Mesendoderm (in vitro differentiated cells): ENCODE measurements around the gene SPESP1.

ENCODE experiments used
- DNase-seq: peaks from one replicate; pipeline ENCODE4 v3.0.0; 2013
- H2AK5ac ChIP-seq: 2 replicates; pipeline ENCODE4 v1.6.1; 2013; ENCODE audit warnings: low read length, inconsistent platforms
- H2BK120ac ChIP-seq: 2 replicates; pipeline ENCODE4 v1.6.1; 2013; ENCODE audit warnings: low read depth, mild to moderate bottlenecking, low read length, moderate library complexity, mixed read lengths
- H2BK15ac ChIP-seq: replicated peaks from 2 replicates; pipeline ENCODE4 v1.6.1; 2013; ENCODE audit warnings: low read depth, mild to moderate bottlenecking, moderate library complexity
- H2BK5ac ChIP-seq: 2 replicates; pipeline ENCODE4 v1.6.1; 2013; ENCODE audit warnings: low read length, inconsistent platforms
- H3K18ac ChIP-seq: 2 replicates; pipeline ENCODE4 v1.6.1; 2013; ENCODE audit warnings: mild to moderate bottlenecking, low read length, mixed read lengths
- H3K23ac ChIP-seq: one replicate; pipeline ENCODE4 v1.6.1; 2013; ENCODE audit warnings: low read length
- H3K27ac ChIP-seq: 2 replicates; pipeline ENCODE4 v1.5.1; 2013; ENCODE audit warnings: low read depth, mild to moderate bottlenecking, inconsistent platforms, low read length, moderate library complexity
- H3K27me3 ChIP-seq: 2 replicates; pipeline ENCODE4 v1.6.1; 2013; ENCODE audit warnings: low read length, control low read depth, mild to moderate bottlenecking, inconsistent platforms; ENCODE audit not compliant: insufficient read depth, poor library complexity
- H3K36me3 ChIP-seq: 2 replicates; pipeline ENCODE4 v1.6.1; 2013; ENCODE audit warnings: low read length, inconsistent platforms; ENCODE audit not compliant: control insufficient read depth, insufficient read depth
- H3K4ac ChIP-seq: one replicate; pipeline ENCODE4 v1.6.1; 2013; ENCODE audit warnings: low read depth, mild to moderate bottlenecking, low read length, moderate library complexity
- H3K4me1 ChIP-seq: 2 replicates; pipeline ENCODE4 v1.6.1; 2013; ENCODE audit warnings: low read depth, low read length, inconsistent platforms; ENCODE audit not compliant: control insufficient read depth
- H3K4me2 ChIP-seq: 2 replicates; pipeline ENCODE4 v1.6.1; 2013; ENCODE audit warnings: low read length
- H3K4me3 ChIP-seq: 2 replicates; pipeline ENCODE4 v1.5.1; 2013; ENCODE audit warnings: mild to moderate bottlenecking, low read length
- H3K56ac ChIP-seq: one replicate; pipeline ENCODE4 v1.6.1; 2013; ENCODE audit warnings: low read length
- H3K79me1 ChIP-seq: 2 replicates; pipeline ENCODE4 v1.6.1; 2013; ENCODE audit warnings: low read length, inconsistent platforms
- H3K79me2 ChIP-seq: 2 replicates; pipeline ENCODE4 v1.6.1; 2013; ENCODE audit warnings: mild to moderate bottlenecking, low read length; ENCODE audit not compliant: control insufficient read depth, insufficient read depth
- H3K9ac ChIP-seq: 2 replicates; pipeline ENCODE4 v1.6.1; 2013; ENCODE audit warnings: low read length, inconsistent platforms
- H4K5ac ChIP-seq: one replicate; pipeline ENCODE4 v1.6.1; 2013; ENCODE audit warnings: low read length
- H4K8ac ChIP-seq: one replicate; pipeline ENCODE4 v1.6.1; 2013; ENCODE audit warnings: low read depth, mild to moderate bottlenecking, control low read depth, low read length, moderate library complexity
- WGBS: extraction: QIAGEN DNeasy Blood & Tissue Kit; methylation state at CpG from one replicate; pipeline ENCODE4 v1.1.7; 2013; ENCODE audit warnings: low lambda C conversion rate, missing lambda C conversion rate; ENCODE audit not compliant: insufficient coverage; ENCODE audit errors: extremely low coverage; 5-methylcytosine and 5-hydroxymethylcytosine counted together

Gene SPESP1

GRCh38 chr15:68910816-68911215, 19.5 kb upstream of the SPESP1 start:
- Histone ChIP-seq H3K4me1 (no peaks in the 10 kb centered on the region), H3K4me2 (no peak overlapping the region), H4K8ac (no peak overlapping the region), H2BK15ac (no peak overlapping the region), H3K56ac (no peak overlapping the region), H3K79me1 (no peaks in the 10 kb centered on the region), H3K18ac (no peak overlapping the region), H3K27me3 (no peaks in the 10 kb centered on the region), H2AK5ac (no peak overlapping the region), H3K23ac (no peak overlapping the region), H2BK120ac (no peak overlapping the region), H3K4me3 (no peak overlapping the region), H3K4ac (no peak overlapping the region), H2BK5ac (no peak overlapping the region), H3K36me3 (no peaks in the 10 kb centered on the region), H3K9ac (no peak overlapping the region), H3K79me2 (no peaks in the 10 kb centered on the region), H4K5ac (no peak overlapping the region), H3K27ac (no peak overlapping the region)
- DNase-seq = no peak
- no CpG with 5 or more reads among the region's 2 CpGs for WGBS

GRCh38 chr15:68921926-68922325, 8.4 kb upstream of the SPESP1 start:
- Histone ChIP-seq H3K56ac (no peak overlapping the region), H3K4ac (no peak overlapping the region), H3K27me3 (no peaks in the 10 kb centered on the region), H4K8ac (no peak overlapping the region), H3K79me1 (no peaks in the 10 kb centered on the region), H3K18ac (no peak overlapping the region), H3K4me3 (no peak overlapping the region), H4K5ac (no peak overlapping the region), H3K27ac (no peak overlapping the region), H3K23ac (no peak overlapping the region), H3K79me2 (no peaks in the 10 kb centered on the region), H2BK5ac (no peak overlapping the region), H2BK120ac (no peak overlapping the region), H2AK5ac (no peak overlapping the region), H3K9ac (no peak overlapping the region), H2BK15ac (no peak overlapping the region), H3K4me2 (no peak overlapping the region), H3K4me1 (no peaks in the 10 kb centered on the region), H3K36me3 (no peaks in the 10 kb centered on the region)
- WGBS = no CpG with 5 or more reads among the region's 1 CpG
- DNase-seq = no peak

- DNase-seq = peak; percentile 88
- Histone ChIP-seq H4K8ac (no peak overlapping the region), H3K4me3 (no peak overlapping the region), H3K9ac (no peak overlapping the region), H2BK5ac (no peak overlapping the region), H3K4me1 (no peaks in the 10 kb centered on the region), H3K27me3 (no peaks in the 10 kb centered on the region), H3K79me2 (no peaks in the 10 kb centered on the region), H3K4ac (no peak overlapping the region), H2AK5ac (no peak overlapping the region), H3K36me3 (no peaks in the 10 kb centered on the region), H4K5ac (no peak overlapping the region), H3K23ac (no peak overlapping the region), H3K27ac (no peak overlapping the region), H3K79me1 (no peaks in the 10 kb centered on the region), H2BK15ac (no peak overlapping the region), H3K18ac (no peak overlapping the region), H3K4me2 (no peak overlapping the region), H3K56ac (no peak overlapping the region), H2BK120ac (no peak overlapping the region)
- WGBS = no CpG with 5 or more reads among the region's 8 CpGs
Observed at GRCh38 chr15:68924866-68925560, 5.3 kb upstream of the SPESP1 start.

GRCh38 chr15:68933001-68933400, 2.7 kb downstream of the SPESP1 start:
- Histone ChIP-seq H4K5ac (no peak overlapping the region), H3K36me3 (no peaks in the 10 kb centered on the region), H3K9ac (no peak overlapping the region), H2BK15ac (no peak overlapping the region), H2BK5ac (no peak overlapping the region), H3K79me1 (no peaks in the 10 kb centered on the region), H3K23ac (no peak overlapping the region), H3K79me2 (no peaks in the 10 kb centered on the region), H4K8ac (no peak overlapping the region), H3K4ac (no peak overlapping the region), H3K27me3 (no peaks in the 10 kb centered on the region), H2BK120ac (no peak overlapping the region), H3K4me1 (no peaks in the 10 kb centered on the region), H3K4me2 (no peak overlapping the region), H2AK5ac (no peak overlapping the region), H3K18ac (no peak overlapping the region), H3K4me3 (no peak overlapping the region), H3K27ac (no peak overlapping the region), H3K56ac (no peak overlapping the region)
- WGBS = no CpG with 5 or more reads among the region's 6 CpGs
- no peak for DNase-seq

- Histone ChIP-seq H3K56ac (no peak overlapping the region), H3K9ac (no peak overlapping the region), H3K4me2 (no peak overlapping the region), H3K79me2 (no peaks in the 10 kb centered on the region), H4K5ac (no peak overlapping the region), H3K27ac (no peak overlapping the region), H2BK15ac (no peak overlapping the region), H3K36me3 (no peaks in the 10 kb centered on the region), H2AK5ac (no peak overlapping the region), H4K8ac (no peak overlapping the region), H3K4ac (no peak overlapping the region), H3K23ac (no peak overlapping the region), H3K18ac (no peak overlapping the region), H3K27me3 (no peaks in the 10 kb centered on the region), H2BK5ac (no peak overlapping the region), H3K4me1 (no peaks in the 10 kb centered on the region), H3K4me3 (no peak overlapping the region), H2BK120ac (no peak overlapping the region), H3K79me1 (no peaks in the 10 kb centered on the region)
- DNase-seq = peak; percentile 3
Observed at GRCh38 chr15:68934341-68934740, 4.0 kb downstream of the SPESP1 start.

- no peak overlapping the region for H3K4me2 ChIP-seq
- H3K27ac ChIP-seq = no peak overlapping the region
- H3K4ac ChIP-seq = no peak overlapping the region
- no peak overlapping the region for H4K5ac ChIP-seq
- no peaks in the 10 kb centered on the region for H3K36me3 ChIP-seq
- H3K18ac ChIP-seq = no peak overlapping the region
- no peak overlapping the region for H4K8ac ChIP-seq
- no peak overlapping the region for H3K9ac ChIP-seq
- no peaks in the 10 kb centered on the region for H3K27me3 ChIP-seq
- DNase-seq = no peak
- no peak overlapping the region for H3K4me3 ChIP-seq
- no peak overlapping the region for H2BK5ac ChIP-seq
- H3K79me2 ChIP-seq = no peaks in the 10 kb centered on the region
- WGBS = no CpG with 5 or more reads among the region's 2 CpGs
- H3K4me1 ChIP-seq = no peaks in the 10 kb centered on the region
- H3K23ac ChIP-seq = no peak overlapping the region
- no peak overlapping the region for H2AK5ac ChIP-seq
- no peak overlapping the region for H2BK15ac ChIP-seq
- H2BK120ac ChIP-seq = no peak overlapping the region
- no peak overlapping the region for H3K56ac ChIP-seq
- no peaks in the 10 kb centered on the region for H3K79me1 ChIP-seq
Observed at GRCh38 chr15:68935400-68935937, 5.1 kb downstream of the SPESP1 start.
